ENCODE measurements around the gene ZNF417. TPM values are rescaled to one million over a fixed set of nuclear protein-coding genes. Genes with fewer than 3 reads are reported as not detected.
"Not testable (repeated sequence)": the region's sequence is repeated elsewhere in the genome, so short reads cannot be mapped to it uniquely, and the experiment has no call there.

ZNF417 gene
- total RNA-seq, 2 experiments from 2014 or later = 30.3 to 30.7 TPM

GRCh38 chr19:57872450-57872849 is 43.9 kb downstream of the ZNF417 start:
- Mint-ChIP-seq H3K27ac (no peak overlapping the region), H3K4me1 (no peaks in the 10 kb centered on the region), H3K4me3 (no peak overlapping the region), H3K9me3 (peaks cover 61% of the 10 kb centered on the region), H3K36me3 (ENCODE audit: low read depth) (peaks cover 79% of the 10 kb centered on the region), H3K27me3 (no peaks in the 10 kb centered on the region)
- ChIA-PET CTCF (interaction anchor here (1.6 kb wide), 1 partner anchor 10 kb away, joined by 5 read pairs; no protein-coding TSS in a partner anchor), POLR2A (no interaction called here)
- no peak for DNase-seq

GRCh38 chr19:57870225-57870624 is 46.2 kb downstream of the ZNF417 start:
- H3K36me3 Mint-ChIP-seq (ENCODE audit: low read depth) = peaks cover 76% of the 10 kb centered on the region
- DNase-seq = no peak
- no peak overlapping the region for H3K4me3 Mint-ChIP-seq
- H3K27me3 Mint-ChIP-seq = no peaks in the 10 kb centered on the region
- ChIA-PET POLR2A (no interaction called here), CTCF (no interaction called here)
- no peaks in the 10 kb centered on the region for H3K4me1 Mint-ChIP-seq
- peaks cover 51% of the 10 kb centered on the region for H3K9me3 Mint-ChIP-seq
- no peak overlapping the region for H3K27ac Mint-ChIP-seq

GRCh38 chr19:57869655-57870054 is 46.7 kb downstream of the ZNF417 start:
- DNase-seq, H3K4me3 Mint-ChIP-seq, POLR2A ChIA-PET, H3K4me1 Mint-ChIP-seq, H3K27me3 Mint-ChIP-seq, CTCF ChIA-PET, H3K27ac Mint-ChIP-seq: not testable (repeated sequence)
- Mint-ChIP-seq H3K9me3 (peaks cover 52% of the 10 kb centered on the region), H3K36me3 (ENCODE audit: low read depth) (peaks cover 78% of the 10 kb centered on the region)

- no peak overlapping the region for H3K4me3 Mint-ChIP-seq
- no peaks in the 10 kb centered on the region for H3K4me1 Mint-ChIP-seq
- H3K9me3 Mint-ChIP-seq = peaks cover 45% of the 10 kb centered on the region
- POLR2A ChIA-PET = no interaction called here
- no peak for DNase-seq
- CTCF ChIA-PET = interaction anchor here (0.6 kb wide), 1 partner anchor 1467 kb away, joined by 3 read pairs; no protein-coding TSS in a partner anchor
- H3K36me3 Mint-ChIP-seq (ENCODE audit: low read depth) = peaks cover 76% of the 10 kb centered on the region
- H3K27ac Mint-ChIP-seq = no peak overlapping the region
- no peaks in the 10 kb centered on the region for H3K27me3 Mint-ChIP-seq
Observed at GRCh38 chr19:57867868-57868492, 48.4 kb downstream of the ZNF417 start.

Other genes with a start within 250 kb of the ZNF417 start
- not detected for gene ZSCAN4, start 247.7 kb downstream of the ZNF417 start, total RNA-seq
- gene ZNF551, start 234.6 kb downstream of the ZNF417 start, total RNA-seq = 10 to 100 TPM; 13.4 to 16.2 TPM
- 1 to 10 TPM; 5.0 to 5.8 TPM for gene ZNF154, start 207.4 kb downstream of the ZNF417 start, total RNA-seq
- gene ZNF671, start 189.0 kb downstream of the ZNF417 start, total RNA-seq = 10 to 100 TPM; 13.9 to 14.4 TPM
- 10 to 100 TPM; 16.1 to 21.4 TPM for gene ZNF776, start 169.8 kb downstream of the ZNF417 start, total RNA-seq
- 10 to 100 TPM; 26.8 to 28.4 TPM for gene ZNF586, start 146.9 kb downstream of the ZNF417 start, total RNA-seq
- gene ZNF552, start 101.7 kb downstream of the ZNF417 start, total RNA-seq = 10 to 100 TPM in 1 of 2 experiments, 1 to 10 TPM in 1; 8.7 to 10.0 TPM
- 10 to 100 TPM; 16.2 to 18.4 TPM for gene ZNF587B, start 86.3 kb downstream of the ZNF417 start, total RNA-seq
- gene ZNF587, start 66.7 kb downstream of the ZNF417 start, total RNA-seq = 10 to 100 TPM; 35.3 to 35.6 TPM
- gene ZNF814, start 27.6 kb downstream of the ZNF417 start, total RNA-seq = 10 to 100 TPM; 20.9 to 22.2 TPM
- gene ZNF418, start 18.8 kb upstream of the ZNF417 start, total RNA-seq = 1 to 10 TPM; 7.2 to 7.9 TPM
- gene ZNF256, start 31.1 kb upstream of the ZNF417 start, total RNA-seq = 1 to 10 TPM; 9.1 to 9.3 TPM
- gene C19orf18, start 57.9 kb upstream of the ZNF417 start, total RNA-seq = under 1 TPM; 0.37 to 0.82 TPM
- gene ZNF606, start 86.2 kb upstream of the ZNF417 start, total RNA-seq = 10 to 100 TPM; 11.1 to 15.3 TPM
- not detected for gene ZSCAN1, start 117.4 kb upstream of the ZNF417 start, total RNA-seq
- 1 to 10 TPM in 1 of 2 experiments, under 1 TPM in 1; 0.77 to 1.1 TPM for gene ZNF135, start 142.7 kb upstream of the ZNF417 start, total RNA-seq
- 10 to 100 TPM; 19.0 to 20.6 TPM for gene ZSCAN18, start 181.6 kb upstream of the ZNF417 start, total RNA-seq
- 1 to 10 TPM; 5.2 to 5.5 TPM for gene ZNF329, start 234.2 kb upstream of the ZNF417 start, total RNA-seq

All from activated CD4-positive, alpha-beta T cell treated with anti-CD3 and anti-CD28 coated beads, Interleukin-2, amount 10 ng/mL, durations not matched to agents 7 days and 5 days (primary cell).